ENCODE measurements around the gene PAAF1.
"Not testable (repeated sequence)": the region's sequence is repeated elsewhere in the genome, so short reads cannot be mapped to it uniquely, and the experiment has no call there.

PAAF1 gene

GRCh38 chr11:73883856-73884255, 7.1 kb downstream of the PAAF1 start:
- no peak for DNase-seq

GRCh38 chr11:73888244-73888643, 11.4 kb downstream of the PAAF1 start:
- DNase-seq: no peak

GRCh38 chr11:73889019-73889418, 12.2 kb downstream of the PAAF1 start:
- no peak for DNase-seq

GRCh38 chr11:73889536-73889935, 12.7 kb downstream of the PAAF1 start:
- DNase-seq: no peak

GRCh38 chr11:73893041-73893440, 16.2 kb downstream of the PAAF1 start:
- no peak for DNase-seq

- no peak for DNase-seq
These were observed 18.0 kb downstream of the PAAF1 start for GRCh38 chr11:73894725-73895335.

DNA sequence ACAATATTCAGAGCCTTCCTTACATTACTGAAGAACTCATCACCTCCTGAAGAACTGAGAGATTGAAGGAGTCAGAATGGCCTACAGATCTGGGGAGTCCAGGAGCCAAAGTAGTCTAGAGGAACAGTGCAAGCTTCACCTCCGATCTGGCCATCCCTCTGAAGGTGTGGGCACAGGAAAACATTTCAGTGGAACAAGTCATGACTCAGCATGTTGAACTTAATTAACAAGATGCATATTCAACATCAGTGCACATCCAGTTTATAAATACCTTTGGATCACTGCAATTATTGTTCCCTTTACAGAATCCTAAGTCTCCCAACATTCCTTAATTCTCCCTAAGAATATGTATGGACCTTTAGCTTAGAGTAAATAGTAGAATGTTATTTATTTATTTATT, 25.5 kb downstream of the PAAF1 start:
- DNase-seq: no peak

GRCh38 chr11:73907191-73907590, 30.4 kb downstream of the PAAF1 start:
- no peak for DNase-seq

DNA sequence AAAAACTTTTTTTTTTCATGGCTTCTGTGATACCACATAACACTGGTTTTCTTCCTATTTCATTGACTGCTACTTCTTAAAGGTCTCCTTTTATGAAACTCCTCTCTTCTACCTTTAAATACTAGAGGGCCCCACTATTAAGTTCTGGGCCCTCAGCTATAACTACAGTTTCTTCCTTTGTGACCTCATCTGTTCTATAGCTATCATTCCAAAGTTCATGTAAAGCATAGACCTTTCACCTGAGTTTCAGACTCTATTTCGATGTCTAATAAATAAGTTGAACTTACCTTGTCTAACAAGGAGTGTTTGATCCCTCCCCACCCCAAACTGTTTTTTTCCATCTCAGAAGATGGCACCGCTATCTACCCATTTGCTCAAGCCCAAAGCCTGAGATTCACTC, 35.2 kb downstream of the PAAF1 start:
- no peak for DNase-seq

- DNase-seq: no peak
These were observed 36.7 kb downstream of the PAAF1 start for GRCh38 chr11:73913472-73913871.

DNA sequence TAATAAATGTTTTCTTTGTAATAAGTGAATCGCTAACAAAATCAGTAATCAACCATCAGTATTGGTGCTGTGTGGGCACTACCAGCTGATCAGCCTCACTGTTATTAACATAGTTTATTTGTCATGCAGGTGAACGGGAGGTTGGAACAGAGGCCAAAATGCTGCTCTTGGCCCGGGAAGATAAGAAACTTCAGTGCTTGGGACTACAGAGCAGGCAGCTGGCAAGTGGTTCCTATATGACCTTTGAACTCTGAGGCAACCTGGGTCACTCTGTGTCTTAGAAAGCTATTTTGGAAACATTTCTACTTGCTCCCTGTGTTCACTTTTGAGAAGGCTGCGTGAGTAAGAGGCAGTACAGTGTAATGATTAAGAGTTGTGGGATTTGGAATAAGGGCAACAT, 37.5 kb downstream of the PAAF1 start:
- DNase-seq: no peak

DNA sequence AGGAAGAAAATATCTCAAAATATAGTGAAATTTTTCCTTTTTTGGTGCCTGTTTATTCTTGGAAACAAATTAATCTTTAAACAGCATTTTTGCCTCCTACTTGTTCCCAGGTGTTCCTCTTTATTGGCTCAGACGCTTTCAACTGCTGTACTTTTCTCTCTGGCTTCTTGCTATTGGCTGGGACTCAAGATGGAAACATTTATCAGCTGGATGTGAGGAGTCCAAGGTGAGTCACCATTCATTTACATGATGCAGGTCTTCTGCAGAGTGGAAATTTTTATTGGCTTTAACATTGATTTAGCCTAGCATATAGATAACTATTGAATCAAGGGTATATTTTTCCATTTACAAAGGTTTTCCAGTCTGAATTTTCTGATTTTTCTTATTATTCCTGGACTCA, 39.6 kb downstream of the PAAF1 start:
- no peak for DNase-seq

GRCh38 chr11:73921180-73921579, 44.4 kb downstream of the PAAF1 start:
- no peak for DNase-seq

GRCh38 chr11:73929388-73929787, 52.6 kb downstream of the PAAF1 start:
- no peak for DNase-seq

GRCh38 chr11:73931039-73931645, 54.3 kb downstream of the PAAF1 start:
- peak; percentile 49 for DNase-seq

DNA sequence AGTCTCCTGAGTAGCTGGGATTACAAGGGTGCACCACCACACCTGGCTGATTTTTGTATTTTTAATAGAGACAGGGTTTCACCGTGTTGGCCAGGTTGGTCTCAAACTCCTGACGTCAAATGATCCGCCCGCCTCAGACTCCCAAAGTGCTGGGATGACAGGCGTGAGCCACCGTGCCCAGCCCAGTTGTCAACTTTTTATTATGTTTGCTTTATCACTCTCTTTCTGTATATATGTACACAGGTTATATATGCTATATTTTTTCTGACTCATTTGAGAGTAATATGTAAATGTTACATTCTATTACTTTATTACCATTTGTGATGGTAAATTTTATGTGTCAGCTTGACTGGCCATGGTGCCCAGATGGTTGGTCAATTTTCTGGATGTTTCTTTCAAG, 55.2 kb downstream of the PAAF1 start:
- DNase-seq: no peak

- DNase-seq: no peak
These were observed 56.0 kb downstream of the PAAF1 start for GRCh38 chr11:73932781-73933180.

- not testable (repeated sequence) for DNase-seq
These were observed 59.2 kb downstream of the PAAF1 start for GRCh38 chr11:73936047-73936446.

GRCh38 chr11:73939096-73939495, 62.3 kb downstream of the PAAF1 start:
- DNase-seq: no peak

- no peak for DNase-seq
These were observed 64.2 kb downstream of the PAAF1 start for GRCh38 chr11:73940801-73941570.

DNA sequence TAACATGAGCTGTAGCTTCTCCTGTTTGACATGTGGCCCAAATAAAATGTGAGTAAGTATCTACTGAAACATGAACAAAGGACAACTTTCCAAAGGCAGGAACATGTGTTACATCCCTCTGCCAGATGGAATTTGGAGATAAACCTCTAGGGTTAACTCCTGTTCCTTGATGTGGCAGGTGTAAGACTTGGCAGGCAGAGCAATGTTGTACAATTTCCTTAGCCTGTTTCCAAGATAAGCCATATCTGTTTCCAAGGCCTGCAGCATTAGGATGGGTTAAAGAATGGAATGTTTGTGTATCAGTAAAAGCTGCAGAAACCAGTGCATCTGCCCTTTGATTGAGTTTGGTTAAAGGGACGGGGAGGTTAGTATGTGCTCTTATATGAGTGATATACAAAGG, 65.2 kb downstream of the PAAF1 start:
- no peak for DNase-seq

- no peak for DNase-seq
These were observed 67.3 kb downstream of the PAAF1 start for GRCh38 chr11:73944085-73944484.

- no peak for DNase-seq
These were observed 68.1 kb downstream of the PAAF1 start for GRCh38 chr11:73944901-73945300.

- no peak for DNase-seq
These were observed 68.6 kb downstream of the PAAF1 start for GRCh38 chr11:73945396-73945795.
